IMR-90 (cell line): Measurements from ENCODE around the gene PIAS1. TPM values are rescaled to one million over a fixed set of nuclear protein-coding genes. Genes with fewer than 3 reads are reported as not detected.

ENCODE experiments used
- ATAC-seq: fragments of 200-7000 bp; cut with Tn5 transposase; 2 replicates; pipeline ENCODE4 v1.9.1; 2020; ENCODE audit warnings: low read depth, mild to moderate bottlenecking, moderate library complexity
- BruUV-seq: library from RNA; stranded (reverse); fragments of 400-500 nt; replicated peaks from 2 replicates; lab custom pipeline; 2021; lab: Mats Ljungman, UMichigan
- CTCF ChIA-PET: fragments of 300-600 bp; formaldehyde crosslinking; extraction: SDS; loops from one replicate; lab custom pipeline; 2021; ENCODE audit warnings: antibody characterized with exemption; lab: Yijun Ruan, JAX
- POLR2A ChIA-PET: fragments of 300-600 bp; sonication (Branson Sonifier 250); formaldehyde crosslinking; loops from one replicate; lab custom pipeline; 2022; ENCODE audit warnings: antibody characterized with exemption; ENCODE audit not compliant: unreplicated experiment; lab: Charles Lee
- DNase-seq: peaks from one replicate; pipeline ENCODE4 v3.0.0; 2013
- H2AFZ ChIP-seq: replicated peaks from 2 replicates; pipeline ENCODE3; 2013; ENCODE audit warnings: low read length, mild to moderate bottlenecking; ENCODE audit not compliant: poor library complexity
- H2AK5ac ChIP-seq: 2 replicates; pipeline ENCODE4 v1.6.1; 2013; ENCODE audit warnings: low read depth, low read length, inconsistent platforms
- H2AK9ac ChIP-seq: replicated peaks from 2 replicates; pipeline ENCODE3; 2013; ENCODE audit warnings: mild to moderate bottlenecking, low read depth, low read length, moderate library complexity; ENCODE audit not compliant: poor library complexity
- H2BK120ac ChIP-seq: 2 replicates; pipeline ENCODE4 v1.6.1; 2013; ENCODE audit warnings: low read depth, low read length, inconsistent platforms
- H2BK15ac ChIP-seq: 3 replicates; pipeline ENCODE4 v1.6.1; 2013; ENCODE audit warnings: low read depth, low read length, inconsistent platforms
- H2BK20ac ChIP-seq: 2 replicates; pipeline ENCODE4 v1.6.1; 2013; ENCODE audit warnings: low read depth, mild to moderate bottlenecking, inconsistent platforms, low read length, moderate library complexity
- H2BK5ac ChIP-seq: 2 replicates; pipeline ENCODE4 v1.6.1; 2013; ENCODE audit warnings: mild to moderate bottlenecking, low read depth, low read length, inconsistent platforms; ENCODE audit not compliant: poor library complexity, severe bottlenecking
- H3K14ac ChIP-seq: replicated peaks from 2 replicates; pipeline ENCODE4 v1.6.1; 2013; ENCODE audit warnings: low read depth, low read length, inconsistent platforms
- H3K18ac ChIP-seq: 2 replicates; pipeline ENCODE4 v1.6.1; 2013; ENCODE audit warnings: low read depth, low read length, control low read depth
- H3K23ac ChIP-seq: 2 replicates; pipeline ENCODE4 v1.6.1; 2013; ENCODE audit warnings: low read depth, low read length, inconsistent platforms
- H3K27ac ChIP-seq: 2 replicates; pipeline ENCODE4 v1.5.1; 2013; ENCODE audit warnings: mild to moderate bottlenecking, control low read depth, low read length; ENCODE audit not compliant: insufficient read depth
- H3K27me3 ChIP-seq: 2 replicates; pipeline ENCODE4 v1.6.1; 2013; ENCODE audit warnings: low read length; ENCODE audit not compliant: control insufficient read depth, insufficient read depth
- H3K36me3 ChIP-seq: 2 replicates; pipeline ENCODE4 v1.6.1; 2013; ENCODE audit warnings: low read length, mixed read lengths; ENCODE audit not compliant: control insufficient read depth, insufficient read depth
- H3K4ac ChIP-seq: 2 replicates; pipeline ENCODE4 v1.6.1; 2013; ENCODE audit warnings: low read depth, low read length, inconsistent platforms
- H3K4me1 ChIP-seq: 2 replicates; pipeline ENCODE4 v1.6.1; 2013; ENCODE audit warnings: low read length, mixed read lengths; ENCODE audit not compliant: control insufficient read depth, insufficient read depth
- H3K4me2 ChIP-seq: 2 replicates; pipeline ENCODE4 v1.6.1; 2013; ENCODE audit warnings: low read depth, mild to moderate bottlenecking, control low read depth, low read length, moderate library complexity
- H3K4me3 ChIP-seq: 2 replicates; pipeline ENCODE4 v1.5.1; 2013; ENCODE audit warnings: low read depth, mild to moderate bottlenecking, control low read depth, low read length, moderate library complexity; ENCODE audit not compliant: insufficient read depth
- H3K56ac ChIP-seq: 2 replicates; pipeline ENCODE4 v1.6.1; 2013; ENCODE audit warnings: low read length, inconsistent platforms; ENCODE audit not compliant: insufficient read depth; ENCODE audit errors: extremely low read depth
- H3K79me1 ChIP-seq, 2 experiments: 2 replicates each; pipeline ENCODE4 v1.6.1; 2013; ENCODE audit warnings: low read length in 2 of 2, inconsistent platforms in 1 of 2, low read depth in 1 of 2
- H3K9ac ChIP-seq: 2 replicates; pipeline ENCODE4 v1.6.1; 2013; ENCODE audit warnings: low read depth, low read length, control low read depth
- H3K9me1 ChIP-seq: 2 replicates; pipeline ENCODE4 v1.6.1; 2013; ENCODE audit warnings: low read length, inconsistent platforms; ENCODE audit not compliant: insufficient read depth
- H3K9me3 ChIP-seq: 2 replicates; pipeline ENCODE4 v1.6.1; 2013; ENCODE audit warnings: low read length; ENCODE audit not compliant: control insufficient read depth, insufficient read depth
- H4K20me1 ChIP-seq: 2 replicates; pipeline ENCODE4 v1.6.1; 2013; ENCODE audit warnings: low read length, inconsistent platforms; ENCODE audit not compliant: insufficient read depth
- H4K5ac ChIP-seq: 2 replicates; pipeline ENCODE4 v1.6.1; 2013; ENCODE audit warnings: mild to moderate bottlenecking, low read depth, low read length, control low read depth
- H4K8ac ChIP-seq, 2 experiments: 2 replicates each; pipeline ENCODE4 v1.6.1; 2013; ENCODE audit warnings: low read depth in 2 of 2, low read length in 2 of 2, control low read depth in 1 of 2, inconsistent platforms in 1 of 2
- H4K91ac ChIP-seq: 2 replicates; pipeline ENCODE4 v1.6.1; 2013; ENCODE audit warnings: low read depth, low read length, inconsistent platforms; ENCODE audit not compliant: insufficient read depth
- BHLHE40 ChIP-seq: fragments of 150-350 bp; IDR thresholded peaks from 2 replicates; pipeline ENCODE4 v1.6.1; 2016; ENCODE audit warnings: mild to moderate bottlenecking, low read depth, low read length
- FOS ChIP-seq: fragments of 150-350 bp; IDR thresholded peaks from 2 replicates; pipeline ENCODE4 v1.6.1; 2016; ENCODE audit warnings: low read depth, low read length
- MAFK ChIP-seq: IDR thresholded peaks from 2 replicates; pipeline ENCODE4 v1.6.1; 2012; ENCODE audit warnings: low read depth, low read length, improper control_type of control experiment
- MXI1 ChIP-seq: IDR thresholded peaks from 2 replicates; pipeline ENCODE4 v1.6.1; 2012; ENCODE audit warnings: low read depth, mild to moderate bottlenecking, low read length, moderate library complexity, borderline replicate concordance
- NFE2L2 ChIP-seq: fragments of 150-350 bp; IDR thresholded peaks from 2 replicates; pipeline ENCODE4 v1.6.1; 2016; ENCODE audit warnings: low read depth, mild to moderate bottlenecking, low read length
- RAD21 ChIP-seq: IDR thresholded peaks from 2 replicates; pipeline ENCODE4 v1.6.1; 2012; ENCODE audit warnings: low read length, improper control_type of control experiment
- RCOR1 ChIP-seq: IDR thresholded peaks from 2 replicates; pipeline ENCODE4 v1.6.1; 2012; ENCODE audit warnings: mild to moderate bottlenecking, low read length, improper control_type of control experiment; ENCODE audit not compliant: insufficient replicate concordance
- RFX5 ChIP-seq: IDR thresholded peaks from 2 replicates; pipeline ENCODE4 v1.8.0; 2012; ENCODE audit warnings: low read depth, mild to moderate bottlenecking, low read length, moderate library complexity
- WGBS, 2 experiments: methylation state at CpG; one replicate each; pipeline versions ENCODE4 v1.1.5 to v1.1.7; 2013; ENCODE audit warnings: missing lambda C conversion rate in 2 of 2; ENCODE audit not compliant: insufficient read length in 1 of 2; ENCODE audit errors: extremely low coverage in 2 of 2; 5-methylcytosine and 5-hydroxymethylcytosine counted together
- dilution Hi-C: fragments of 300-500 bp; cut with HindIII; formaldehyde crosslinking; loops from one replicate; pipeline ENCODE4 v1.14.3; 2018; ENCODE audit warnings: low sequenced_read_pairs; ENCODE audit not compliant: unreplicated experiment
- in situ Hi-C: fragments of 300-500 bp; cut with MboI; formaldehyde crosslinking; loops from 3 replicates; pipeline ENCODE4 v1.14.3; 2019; ENCODE audit warnings: low sequenced_read_pairs, inconsistent platforms, mixed read lengths
- intact Hi-C: fragments of 100-400 bp; cut with micrococcal nuclease; formaldehyde crosslinking; loops from 2 replicates; pipeline ENCODE4 v1.10.0; 2022
- polyA plus RNA-seq, 3 experiments: library from polyadenylated mRNA; depleted of rRNA; stranded (reverse); fragments of >200 nt; gene quantifications; 2 replicates each; pipeline ENCODE4 v1.2.3, GENCODE V29; 2012; ENCODE audit warnings: low replicate concordance in 1 of 3
- total RNA-seq: library from RNA; depleted of rRNA; stranded (reverse); fragments of >200 nt; gene quantifications from 2 replicates; pipeline ENCODE4 v1.2.3, GENCODE V29; 2012
- TF ChIP-seq, protein P1 (sequence below): conservative IDR thresholded peaks from 2 replicates; pipeline ENCODE4 v1.5.1; 2012; ENCODE audit warnings: mild to moderate bottlenecking, low read depth, low read length, improper control_type of control experiment
- TF ChIP-seq, protein P2 (sequence below): fragments of 150-350 bp; IDR thresholded peaks from 2 replicates; pipeline ENCODE4 v1.6.1; 2016; ENCODE audit warnings: low read depth, mild to moderate bottlenecking, low read length, moderate library complexity, borderline replicate concordance

The PIAS1 gene
- total and polyA plus RNA-seq, 2 of the 4 experiments (the other 2 are of a cell fraction): 20.0 to 63.6 TPM

GRCh38 chr15:68192804-68193486, 138.8 kb downstream of the PIAS1 start:
- Histone ChIP-seq H4K91ac (no peak overlapping the region), H3K56ac (no peak overlapping the region), H2BK15ac (no peak overlapping the region), H4K20me1 (peaks cover 3% of the 10 kb centered on the region; the same call in 1 of the 2 replicates), H3K4ac (no peak overlapping the region), H4K8ac (no peak overlapping the region), H3K79me1 (peaks cover 0 to 17% of the 10 kb centered on the region in 2 experiments; a peak in 3 of 4 replicates), H2BK20ac (no peak overlapping the region), H3K4me1 (peaks cover 5% of the 10 kb centered on the region), H2AK5ac (no peak overlapping the region), H4K5ac (no peak overlapping the region), H3K4me2 (no peak overlapping the region), H3K9me1 (peaks cover 11% of the 10 kb centered on the region), H3K36me3 (peaks cover 13% of the 10 kb centered on the region), H2BK120ac (no peak overlapping the region), H3K23ac (no peak overlapping the region), H3K14ac (no peak overlapping the region), H3K27me3 (no peaks in the 10 kb centered on the region), H2AFZ (no peak overlapping the region), H3K4me3 (no peak overlapping the region), H3K9me3 (no peaks in the 10 kb centered on the region), H3K27ac (no peak overlapping the region), H2BK5ac (no peak overlapping the region), H3K18ac (no peak overlapping the region), H2AK9ac (no peak overlapping the region), H3K9ac (no peak overlapping the region)
- intact Hi-C loops: no loop called here
- TF ChIP-seq RFX5 (no peak), MAFK (no peak), MXI1 (no peak), RCOR1 (no peak), BHLHE40 (no peak), FOS (no peak), NFE2L2 (no peak), RAD21 (no peak)
- TF ChIP-seq, protein P1, sequence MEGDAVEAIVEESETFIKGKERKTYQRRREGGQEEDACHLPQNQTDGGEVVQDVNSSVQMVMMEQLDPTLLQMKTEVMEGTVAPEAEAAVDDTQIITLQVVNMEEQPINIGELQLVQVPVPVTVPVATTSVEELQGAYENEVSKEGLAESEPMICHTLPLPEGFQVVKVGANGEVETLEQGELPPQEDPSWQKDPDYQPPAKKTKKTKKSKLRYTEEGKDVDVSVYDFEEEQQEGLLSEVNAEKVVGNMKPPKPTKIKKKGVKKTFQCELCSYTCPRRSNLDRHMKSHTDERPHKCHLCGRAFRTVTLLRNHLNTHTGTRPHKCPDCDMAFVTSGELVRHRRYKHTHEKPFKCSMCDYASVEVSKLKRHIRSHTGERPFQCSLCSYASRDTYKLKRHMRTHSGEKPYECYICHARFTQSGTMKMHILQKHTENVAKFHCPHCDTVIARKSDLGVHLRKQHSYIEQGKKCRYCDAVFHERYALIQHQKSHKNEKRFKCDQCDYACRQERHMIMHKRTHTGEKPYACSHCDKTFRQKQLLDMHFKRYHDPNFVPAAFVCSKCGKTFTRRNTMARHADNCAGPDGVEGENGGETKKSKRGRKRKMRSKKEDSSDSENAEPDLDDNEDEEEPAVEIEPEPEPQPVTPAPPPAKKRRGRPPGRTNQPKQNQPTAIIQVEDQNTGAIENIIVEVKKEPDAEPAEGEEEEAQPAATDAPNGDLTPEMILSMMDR: no peak
- TF ChIP-seq, protein P2, sequence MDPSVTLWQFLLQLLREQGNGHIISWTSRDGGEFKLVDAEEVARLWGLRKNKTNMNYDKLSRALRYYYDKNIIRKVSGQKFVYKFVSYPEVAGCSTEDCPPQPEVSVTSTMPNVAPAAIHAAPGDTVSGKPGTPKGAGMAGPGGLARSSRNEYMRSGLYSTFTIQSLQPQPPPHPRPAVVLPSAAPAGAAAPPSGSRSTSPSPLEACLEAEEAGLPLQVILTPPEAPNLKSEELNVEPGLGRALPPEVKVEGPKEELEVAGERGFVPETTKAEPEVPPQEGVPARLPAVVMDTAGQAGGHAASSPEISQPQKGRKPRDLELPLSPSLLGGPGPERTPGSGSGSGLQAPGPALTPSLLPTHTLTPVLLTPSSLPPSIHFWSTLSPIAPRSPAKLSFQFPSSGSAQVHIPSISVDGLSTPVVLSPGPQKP: no peak
- ChIA-PET CTCF (no interaction called here), POLR2A (no interaction called here)
- dilution Hi-C loops: no loop called here
- WGBS, 2 experiments: no CpG with 5 or more reads among the region's 5 CpGs
- no peak for ATAC-seq
- BruUV-seq: no TSS peak
- DNase-seq: no peak
- in situ Hi-C loops: no loop called here
